ENCODE data around the gene ORC1. TPM values are rescaled to one million over a fixed set of nuclear protein-coding genes. Genes with fewer than 3 reads are reported as not detected.

ORC1 gene
- 22.0 to 27.7 TPM (median 23.6 TPM) in 5 replicates for total RNA-seq (2022; extraction: Qiagen RNA extraction)

GRCh38 chr1:52404116-52404974, at the start of gene ORC1, which contains the start of gene PRPF38A:
Gene ORC1 (minus strand): TSS chr1:52404423. CDS start chr1:52402223, 2,200 bp downstream.
Gene PRPF38A (plus strand): TSS chr1:52404602. CDS start chr1:52404750, 148 bp downstream.

GRCh38 chr1:52365746-52366516, 38.3 kb downstream of the ORC1 start, which contains the start of gene CC2D1B:
Gene CC2D1B (minus strand): TSS chr1:52366205. CDS start chr1:52364620, 1,585 bp downstream.

Other genes starting within 250 kb of the ORC1 start
- gene CC2D1B, start 38.2 kb downstream of the ORC1 start, total RNA-seq (2022; extraction: Qiagen RNA extraction): 18.2 to 22.9 TPM (median 20.6 TPM) in 5 replicates
- gene PRPF38A, start 179 bp upstream of the ORC1 start, total RNA-seq (2022; extraction: Qiagen RNA extraction): 20.3 to 24.3 TPM (median 22.9 TPM) in 5 replicates
- gene TUT4, start 148.7 kb upstream of the ORC1 start, total RNA-seq (2022; extraction: Qiagen RNA extraction): 32.1 to 41.3 TPM (median 34.6 TPM) in 5 replicates
- gene GPX7, start 197.9 kb upstream of the ORC1 start, total RNA-seq (2022; extraction: Qiagen RNA extraction): not detected in 5 replicates
- gene SHISAL2A, start 228.7 kb upstream of the ORC1 start, total RNA-seq (2022; extraction: Qiagen RNA extraction): 0.46 to 0.84 TPM (median 0.50 TPM) in 5 replicates

Measured in A549 treated with AZD2906 at 1 μM for 4 hours (cell line).